NCI-H146 treated with DMSO at 0.1 percent for 48 hours (cell line): ENCODE measurements around the gene OLA1.

ENCODE experiments used
- DNase-seq: peaks from one replicate; lab custom pipeline; 2025; ENCODE audit not compliant: unreplicated experiment; lab: John Stamatoyannopoulos, UW

OLA1 gene

GRCh38 chr2:174070281-174070680, 178.1 kb downstream of the OLA1 start:
- no peak for DNase-seq

DNA sequence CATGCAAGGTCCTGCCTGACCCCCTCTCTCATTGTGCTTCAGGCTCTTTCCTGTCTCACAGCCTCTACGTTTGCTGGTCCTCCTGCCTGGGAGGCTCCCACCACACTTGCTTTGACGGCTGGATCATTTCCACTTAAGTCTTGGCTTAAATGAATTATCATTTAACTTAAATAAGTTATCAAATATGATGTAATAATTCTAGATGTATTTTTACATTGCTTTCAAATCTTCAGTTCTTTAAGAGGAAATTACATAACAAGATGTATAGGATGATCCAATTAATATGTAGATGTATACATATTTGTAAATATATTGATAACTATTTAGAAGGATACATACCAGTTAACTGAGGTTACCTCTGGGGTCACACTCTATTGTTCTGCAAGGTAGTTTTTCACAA, 180.5 kb downstream of the OLA1 start:
- no peak for DNase-seq

- DNase-seq = no peak
Measured at GRCh38 chr2:174066871-174067270, 181.5 kb downstream of the OLA1 start.

- no peak for DNase-seq
Measured at GRCh38 chr2:174063492-174064092, 184.7 kb downstream of the OLA1 start.

GRCh38 chr2:174062934-174063333, 185.4 kb downstream of the OLA1 start:
- no peak for DNase-seq

DNA sequence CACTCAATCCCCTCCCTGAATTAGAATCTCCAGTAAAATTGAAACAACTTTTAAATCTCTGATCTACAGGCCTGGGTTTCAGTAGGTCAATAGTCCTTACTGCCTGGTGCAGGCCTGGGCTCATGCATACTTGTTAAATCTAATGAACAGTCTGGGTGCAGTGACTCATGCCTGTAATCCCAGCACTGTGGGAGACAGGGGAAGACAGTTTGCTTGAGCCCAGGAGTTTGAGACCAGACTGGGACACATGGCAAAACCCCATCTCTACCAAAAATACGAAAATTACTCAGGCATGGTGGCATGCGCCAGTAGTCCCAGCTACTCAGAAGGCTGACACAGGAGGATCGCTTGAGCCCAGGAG, 188.5 kb downstream of the OLA1 start:
- no peak for DNase-seq

GRCh38 chr2:174059178-174059883, 189.0 kb downstream of the OLA1 start:
- no peak for DNase-seq

- no peak for DNase-seq
Measured at GRCh38 chr2:174058456-174058855, 189.9 kb downstream of the OLA1 start.

- DNase-seq = no peak
Measured at GRCh38 chr2:174058026-174058425, 190.3 kb downstream of the OLA1 start.

DNA sequence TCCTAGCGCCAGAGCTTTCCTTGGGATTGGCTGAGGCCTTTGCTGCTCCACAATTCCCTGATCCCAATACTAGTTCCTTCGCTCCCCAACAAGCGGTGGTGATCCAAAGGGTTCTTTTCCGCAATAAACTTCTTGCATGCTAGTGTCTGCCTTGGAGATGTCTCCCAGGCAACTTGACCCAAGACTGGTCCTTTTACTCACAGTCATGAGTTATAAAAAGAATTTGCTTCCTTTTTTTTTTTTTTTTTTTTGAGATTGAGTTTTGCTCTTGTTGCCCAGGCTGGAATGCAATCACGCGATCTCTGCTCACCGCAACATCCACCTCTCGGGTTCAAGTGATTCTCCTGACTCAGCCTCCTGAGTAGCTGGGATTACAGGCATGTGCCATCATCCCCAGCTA, 193.4 kb downstream of the OLA1 start:
- no peak for DNase-seq

DNA sequence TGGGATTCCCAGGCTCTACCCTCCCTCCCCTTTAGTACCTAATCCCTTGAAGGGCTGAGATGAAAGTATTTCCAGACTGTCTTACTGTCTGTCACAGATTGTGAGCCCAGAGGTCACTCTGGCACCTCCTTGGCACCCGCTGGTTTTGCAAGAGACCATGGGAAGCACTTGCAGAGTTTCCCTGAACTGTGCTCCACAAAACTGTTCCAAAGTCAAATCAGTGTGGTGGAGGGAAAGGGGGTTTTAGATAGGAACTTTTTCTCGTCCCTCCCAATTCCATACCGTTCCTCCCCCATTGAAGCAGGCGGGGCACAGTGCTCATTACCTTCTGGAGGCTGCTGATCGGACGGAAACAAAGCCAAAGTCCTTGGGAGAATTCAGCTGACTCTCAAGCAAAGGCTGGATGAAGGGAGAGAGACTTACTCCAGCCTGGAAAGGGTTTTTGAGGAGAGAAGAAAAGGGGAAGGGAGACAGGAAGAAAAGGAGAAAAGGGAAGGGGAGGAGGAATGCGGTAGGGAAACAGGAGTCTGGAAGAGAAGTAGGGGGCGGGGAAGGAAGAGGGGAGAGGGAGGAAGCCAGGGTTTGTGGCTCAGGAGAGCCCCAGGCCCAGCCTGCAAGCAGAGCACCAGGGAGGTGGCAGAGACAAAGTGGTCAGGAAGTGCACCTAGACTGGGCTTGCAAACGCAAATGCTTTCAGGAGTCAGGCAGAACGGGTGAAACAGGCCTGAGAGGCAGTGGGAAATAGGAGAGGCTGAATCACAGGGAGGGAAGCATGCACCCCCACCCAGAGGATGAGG, 194.8 kb downstream of the OLA1 start:
- no peak for DNase-seq

DNA sequence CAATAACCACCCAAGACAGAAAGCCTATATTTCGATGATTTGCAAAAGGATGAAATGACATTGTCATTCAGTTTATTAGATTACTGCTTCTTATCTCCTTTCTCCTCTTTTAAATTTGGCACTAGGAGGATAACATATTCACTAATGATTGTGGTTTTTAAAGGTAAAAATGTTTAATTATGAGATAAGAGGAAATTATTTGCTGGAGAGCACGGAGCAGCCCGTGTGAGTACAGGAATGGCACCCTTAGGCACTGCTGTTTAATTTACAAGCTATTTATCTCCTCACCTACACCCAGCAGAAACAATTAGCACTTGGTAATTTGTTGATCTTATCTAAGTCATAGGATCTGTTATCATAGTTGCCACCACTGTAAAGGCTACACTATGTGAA, 195.8 kb downstream of the OLA1 start:
- DNase-seq = no peak

DNA sequence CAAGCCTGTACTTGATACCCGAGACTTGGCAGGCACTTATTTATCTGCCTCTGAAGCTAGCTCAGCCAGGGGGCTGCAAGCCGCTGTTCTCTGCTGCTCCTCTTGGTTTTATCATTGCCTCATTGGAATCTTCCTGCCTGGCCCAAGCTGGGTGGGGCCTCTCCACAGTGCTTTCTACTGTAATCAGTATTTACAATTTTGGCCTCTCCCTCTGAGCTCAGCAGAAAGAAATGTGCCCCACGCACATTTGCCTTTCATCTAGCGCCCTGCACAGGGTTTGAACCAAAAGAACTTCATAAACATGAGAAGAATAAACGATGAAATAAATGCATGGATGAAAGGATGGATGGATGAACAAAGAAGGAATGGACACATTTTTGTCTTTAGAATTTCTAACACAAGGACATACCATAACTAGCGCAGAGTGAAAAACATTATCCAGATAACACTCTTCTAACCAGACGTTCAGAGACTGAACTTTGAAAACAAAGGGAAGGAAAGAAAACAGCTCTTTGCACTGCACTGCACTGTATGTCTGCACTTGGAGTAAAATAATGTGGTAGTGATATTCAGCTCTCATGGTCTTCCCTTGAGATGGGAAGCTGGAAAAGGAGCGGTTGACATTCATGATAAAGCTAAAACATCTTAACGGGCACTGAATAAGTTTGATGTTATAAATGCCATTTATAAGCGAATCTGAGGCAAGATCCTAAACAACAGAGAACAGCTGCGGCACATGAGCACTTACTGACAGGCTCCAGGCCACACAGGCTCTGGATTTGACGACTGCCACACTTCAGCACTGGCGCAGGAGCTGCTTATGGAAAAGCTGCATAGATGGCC, 196.4 kb downstream of the OLA1 start:
- DNase-seq = no peak

DNA sequence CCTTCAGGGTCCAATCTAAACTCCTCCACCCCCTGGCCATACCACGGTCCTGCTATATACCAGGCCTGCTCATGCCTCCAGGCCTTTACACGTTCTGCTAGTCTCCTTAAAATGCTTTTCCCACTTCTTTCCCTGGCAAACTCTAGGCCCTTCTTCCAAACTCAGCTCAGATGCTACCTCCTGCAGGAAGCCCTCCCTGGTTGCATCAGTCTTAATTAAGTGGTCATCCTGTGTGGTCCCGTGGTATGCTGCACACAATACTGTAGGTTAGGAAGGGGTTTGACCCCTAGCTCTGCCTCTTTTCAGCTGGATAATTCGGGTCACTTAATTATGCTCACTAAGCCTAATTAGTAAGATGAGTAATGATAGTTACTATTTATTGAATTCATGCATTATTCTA, 197.3 kb downstream of the OLA1 start:
- DNase-seq = no peak

DNA sequence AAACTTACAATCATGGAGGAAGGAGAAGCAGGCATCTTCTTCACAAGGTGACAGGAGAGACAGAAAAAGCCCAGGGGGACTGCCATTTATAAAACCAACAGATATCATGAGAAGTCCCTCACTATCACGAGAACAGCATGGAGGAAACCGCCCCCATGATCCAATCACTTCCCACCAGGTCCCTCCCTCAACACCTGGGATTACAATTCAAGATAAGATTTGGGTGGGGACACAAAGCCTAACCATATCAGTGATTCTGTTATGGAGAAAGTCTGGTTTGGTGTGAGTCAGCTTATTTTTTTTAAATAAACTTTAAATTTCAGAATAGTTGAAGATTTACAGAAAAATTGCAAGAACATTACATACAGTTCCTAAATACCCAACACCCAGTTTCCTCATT, 198.4 kb downstream of the OLA1 start:
- no peak for DNase-seq

DNA sequence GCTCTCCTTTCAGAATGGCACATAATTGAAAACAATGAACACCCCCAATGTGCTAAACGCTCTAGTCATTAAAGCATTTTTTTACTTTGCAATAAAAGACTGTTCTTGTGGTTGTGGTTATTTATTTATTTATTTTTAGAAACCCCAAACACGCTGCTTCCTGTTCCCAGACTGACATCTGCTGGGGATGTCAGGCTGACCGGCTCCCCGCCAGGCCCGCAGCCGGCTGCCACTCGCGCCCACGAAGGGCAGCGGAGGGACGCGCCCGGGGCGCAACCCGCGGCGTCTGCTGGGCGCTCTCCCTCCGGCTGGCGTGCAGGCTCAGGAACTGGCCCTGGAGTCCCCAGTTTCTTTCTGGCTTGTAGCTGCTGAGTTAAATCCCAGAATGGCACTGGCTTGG, 200.1 kb downstream of the OLA1 start:
- no peak for DNase-seq

GRCh38 chr2:174047746-174048145, 200.6 kb downstream of the OLA1 start:
- no peak for DNase-seq

DNA sequence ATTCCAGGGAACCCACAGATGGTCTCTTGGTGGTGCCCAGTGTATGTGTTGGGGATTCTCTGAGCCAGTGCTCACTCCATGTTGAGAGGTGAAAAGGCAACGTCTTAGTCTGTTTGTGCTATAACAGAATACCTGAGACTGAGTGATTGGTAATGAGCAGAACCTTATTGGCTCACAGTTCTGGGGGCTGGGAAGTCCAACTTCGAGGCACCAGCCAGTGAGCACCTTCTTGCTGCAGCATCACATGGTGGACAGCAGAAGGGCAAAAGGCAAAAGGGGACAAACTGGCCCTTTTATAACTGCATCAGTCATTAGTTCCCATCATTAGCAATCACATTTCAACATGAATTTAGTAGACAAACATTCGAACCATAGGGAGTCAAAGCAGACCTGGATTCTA, 202.2 kb downstream of the OLA1 start:
- no peak for DNase-seq

DNA sequence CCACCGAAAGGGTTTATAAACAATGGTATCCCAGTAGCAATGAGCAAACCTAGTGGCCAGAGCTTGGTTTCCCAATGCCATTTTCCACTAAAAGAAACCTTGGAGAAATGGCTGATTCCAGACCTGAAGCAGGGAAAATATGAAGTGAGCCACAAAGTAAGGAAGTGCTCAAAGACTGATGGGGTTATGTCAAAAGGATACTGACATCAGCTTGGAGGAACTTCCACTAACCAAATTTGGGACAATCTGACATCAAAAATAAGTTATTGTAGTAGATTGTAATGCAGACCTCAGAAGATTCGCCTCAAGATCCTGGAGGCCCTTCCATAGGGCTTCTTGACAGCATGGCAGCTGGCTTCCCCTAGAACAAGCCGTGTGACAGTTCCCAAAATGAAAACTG, 203.8 kb downstream of the OLA1 start:
- DNase-seq = no peak

DNA sequence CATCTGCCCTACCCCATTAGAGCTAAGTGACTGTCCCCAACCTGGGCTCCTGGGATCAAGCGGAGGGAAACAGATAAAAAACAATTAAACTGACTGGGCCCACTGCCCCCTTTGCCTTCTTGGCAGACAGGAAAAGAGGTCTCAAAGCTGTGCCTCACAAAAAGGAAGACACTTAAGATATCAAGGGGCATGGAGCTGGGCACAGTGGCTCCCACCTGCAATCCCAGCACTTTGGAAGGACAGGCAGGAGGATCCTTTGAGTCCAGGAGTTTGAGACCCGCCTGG, 208.0 kb downstream of the OLA1 start:
- no peak for DNase-seq

- DNase-seq = peak; percentile 2
Measured at GRCh38 chr2:174039551-174040416, 208.5 kb downstream of the OLA1 start.
